Measurements from ENCODE around the gene DIPK1C.

DIPK1C gene

DNA sequence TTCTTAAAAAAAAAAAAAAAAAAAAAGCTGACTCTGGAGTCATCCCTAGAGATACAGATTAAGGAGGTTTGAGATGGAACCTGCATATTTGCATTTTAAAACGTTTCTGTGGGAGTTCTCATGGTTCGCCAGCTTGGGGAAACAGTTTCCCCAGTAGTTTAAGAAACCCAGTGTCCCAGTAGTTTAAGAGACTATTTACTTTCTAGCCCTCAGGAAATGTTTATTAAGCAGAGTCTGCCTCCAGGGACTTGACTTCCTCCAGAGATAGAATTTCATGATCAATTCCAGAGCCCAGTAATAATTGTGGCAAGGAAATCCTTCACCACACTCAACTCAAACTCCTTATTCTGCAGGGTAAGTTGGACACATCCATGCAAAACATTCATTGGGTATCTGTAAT lies 39.1 kb downstream of the DIPK1C start:
- no peak for TF ChIP-seq SPI1 (IDR thresholded peaks at IDR 0.05; ENCODE audit: borderline replicate concordance, low read depth)
- no peak for TF ChIP-seq CTCF (IDR thresholded peaks at IDR 0.05; ENCODE audit: insufficient read depth, low read length)
- no peak for TF ChIP-seq GABPA (IDR thresholded peaks at IDR 0.05; ENCODE audit: low read depth)
- TF ChIP-seq POLR2AphosphoS5 (IDR thresholded peaks at IDR 0.05; ENCODE audit: low read depth) = no peak
- TF ChIP-seq, protein P1, sequence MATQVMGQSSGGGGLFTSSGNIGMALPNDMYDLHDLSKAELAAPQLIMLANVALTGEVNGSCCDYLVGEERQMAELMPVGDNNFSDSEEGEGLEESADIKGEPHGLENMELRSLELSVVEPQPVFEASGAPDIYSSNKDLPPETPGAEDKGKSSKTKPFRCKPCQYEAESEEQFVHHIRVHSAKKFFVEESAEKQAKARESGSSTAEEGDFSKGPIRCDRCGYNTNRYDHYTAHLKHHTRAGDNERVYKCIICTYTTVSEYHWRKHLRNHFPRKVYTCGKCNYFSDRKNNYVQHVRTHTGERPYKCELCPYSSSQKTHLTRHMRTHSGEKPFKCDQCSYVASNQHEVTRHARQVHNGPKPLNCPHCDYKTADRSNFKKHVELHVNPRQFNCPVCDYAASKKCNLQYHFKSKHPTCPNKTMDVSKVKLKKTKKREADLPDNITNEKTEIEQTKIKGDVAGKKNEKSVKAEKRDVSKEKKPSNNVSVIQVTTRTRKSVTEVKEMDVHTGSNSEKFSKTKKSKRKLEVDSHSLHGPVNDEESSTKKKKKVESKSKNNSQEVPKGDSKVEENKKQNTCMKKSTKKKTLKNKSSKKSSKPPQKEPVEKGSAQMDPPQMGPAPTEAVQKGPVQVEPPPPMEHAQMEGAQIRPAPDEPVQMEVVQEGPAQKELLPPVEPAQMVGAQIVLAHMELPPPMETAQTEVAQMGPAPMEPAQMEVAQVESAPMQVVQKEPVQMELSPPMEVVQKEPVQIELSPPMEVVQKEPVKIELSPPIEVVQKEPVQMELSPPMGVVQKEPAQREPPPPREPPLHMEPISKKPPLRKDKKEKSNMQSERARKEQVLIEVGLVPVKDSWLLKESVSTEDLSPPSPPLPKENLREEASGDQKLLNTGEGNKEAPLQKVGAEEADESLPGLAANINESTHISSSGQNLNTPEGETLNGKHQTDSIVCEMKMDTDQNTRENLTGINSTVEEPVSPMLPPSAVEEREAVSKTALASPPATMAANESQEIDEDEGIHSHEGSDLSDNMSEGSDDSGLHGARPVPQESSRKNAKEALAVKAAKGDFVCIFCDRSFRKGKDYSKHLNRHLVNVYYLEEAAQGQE (IDR thresholded peaks at IDR 0.05; ENCODE audit: insufficient replicate concordance, low read depth) = no peak

GRCh38 chr18:74416124-74416523 lies 41.0 kb downstream of the DIPK1C start:
- Histone ChIP-seq H3K4me3 (replicated peaks; ENCODE audit: insufficient read depth, low read length) (no peak overlapping the region), H3K27me3 (ENCODE audit: insufficient read depth, poor library complexity, severe bottlenecking) (peaks cover 4% of the 10 kb centered on the region), H3K27ac (replicated peaks) (no peak overlapping the region)
- TF ChIP-seq CTCF (IDR thresholded peaks at IDR 0.05; ENCODE audit: insufficient read depth, low read length) = no peak
- no peak for TF ChIP-seq POLR2AphosphoS5 (IDR thresholded peaks at IDR 0.05; ENCODE audit: low read depth)
- TF ChIP-seq, protein P1 (IDR thresholded peaks at IDR 0.05; ENCODE audit: insufficient replicate concordance, low read depth) = no peak
- no peak for DNase-seq (ENCODE audit: low read depth in 1 of 2, low spot score in 1 of 2)

More for the DNA sequence above, 39.1 kb downstream of the DIPK1C start:
- no peak for DNase-seq (ENCODE audit: low read depth in 1 of 2, low spot score in 1 of 2)
- Histone ChIP-seq H3K27ac (replicated peaks) (no peak overlapping the region), H3K27me3 (ENCODE audit: insufficient read depth, poor library complexity, severe bottlenecking) (peaks cover 4% of the 10 kb centered on the region), H3K4me3 (replicated peaks; ENCODE audit: insufficient read depth, low read length) (no peak overlapping the region)

- TF ChIP-seq, protein P1 (IDR thresholded peaks at IDR 0.05; ENCODE audit: insufficient replicate concordance, low read depth) = no peak
- TF ChIP-seq SPI1 (IDR thresholded peaks at IDR 0.05; ENCODE audit: borderline replicate concordance, low read depth) = no peak
- no peak for TF ChIP-seq POLR2AphosphoS5 (IDR thresholded peaks at IDR 0.05; ENCODE audit: low read depth)
- no peak for TF ChIP-seq GABPA (IDR thresholded peaks at IDR 0.05; ENCODE audit: low read depth)
- no peak for TF ChIP-seq CTCF (IDR thresholded peaks at IDR 0.05; ENCODE audit: insufficient read depth, low read length)
- no peak overlapping the region for H3K27ac ChIP-seq (replicated peaks)
- H3K27me3 ChIP-seq (ENCODE audit: insufficient read depth, poor library complexity, severe bottlenecking) = peaks cover 4% of the 10 kb centered on the region
- DNase-seq (ENCODE audit: low read depth in 1 of 2, low spot score in 1 of 2) = no peak
- no peak overlapping the region for H3K4me3 ChIP-seq (replicated peaks; ENCODE audit: insufficient read depth, low read length)
These were observed 42.1 kb downstream of the DIPK1C start for GRCh38 chr18:74414953-74415515.

All from HL-60 (cell line).